Right renal cortex interstitium (tissue), 3 donors: ENCODE data around the gene RUNDC3A. TPM values are rescaled to one million over a fixed set of nuclear protein-coding genes. Genes with fewer than 3 reads are reported as not detected.
"Not testable (repeated sequence)": the region's sequence is repeated elsewhere in the genome, so short reads cannot be mapped to it uniquely, and the experiment has no call there.

Experiments
- DNase-seq, 3 donors: peaks; one replicate each; pipeline ENCODE4 v3.0.0-alpha.2; 2013; ENCODE audit warnings: low read depth in 3 of 3, low spot score in 2 of 3
- polyA plus RNA-seq, 3 donors: library from polyadenylated mRNA; unstranded; fragments of 120-200 nt; gene quantifications; one replicate each; pipeline ENCODE4 v1.2.1, GENCODE V29; 2013; ENCODE audit not compliant: insufficient read length in 3 of 3

Gene RUNDC3A
- polyA plus RNA-seq, 3 donors, result 1.2 to 2.3 (median 1.4) TPM

DNA sequence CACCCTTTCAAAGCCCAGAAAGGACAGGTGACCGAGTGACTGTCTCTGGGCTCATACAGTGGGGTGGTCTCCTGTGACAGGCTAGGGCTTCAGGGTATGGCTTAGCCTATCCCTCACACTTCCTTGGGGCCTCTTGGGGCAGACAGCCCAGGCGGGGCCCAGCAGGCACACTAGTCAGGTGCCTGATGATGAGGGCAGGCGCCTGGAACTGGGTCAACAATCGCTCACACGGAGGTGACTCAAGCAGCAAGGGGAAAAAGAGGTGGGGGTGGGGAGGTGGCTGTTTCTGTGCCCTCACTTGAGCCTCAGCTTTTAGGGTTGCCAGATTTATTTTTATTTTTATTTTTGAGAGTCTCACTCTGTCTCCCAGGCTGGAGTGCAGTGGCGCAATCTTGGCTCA, 30.3 kb downstream of the RUNDC3A start:
- no peak for DNase-seq

DNA sequence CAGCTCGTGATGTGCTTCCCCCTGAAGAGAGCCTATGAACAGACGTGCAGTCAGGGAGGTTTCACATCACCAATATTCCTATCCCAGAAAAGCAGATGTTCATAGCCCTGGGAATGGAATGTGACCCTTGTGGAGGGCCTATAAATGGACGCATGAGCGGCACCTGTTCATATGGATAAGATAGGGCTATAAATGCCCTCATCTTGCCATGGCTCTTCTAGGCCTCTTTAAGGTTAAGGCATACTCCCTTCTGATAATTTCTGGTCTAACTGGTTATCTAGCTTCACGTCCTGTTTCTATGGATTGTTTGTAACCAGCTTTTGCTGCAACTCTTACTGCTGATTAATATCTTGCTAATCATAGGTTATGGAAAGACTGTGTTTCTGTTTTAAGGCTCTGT, 32.2 kb downstream of the RUNDC3A start:
- not testable (repeated sequence) for DNase-seq

DNA sequence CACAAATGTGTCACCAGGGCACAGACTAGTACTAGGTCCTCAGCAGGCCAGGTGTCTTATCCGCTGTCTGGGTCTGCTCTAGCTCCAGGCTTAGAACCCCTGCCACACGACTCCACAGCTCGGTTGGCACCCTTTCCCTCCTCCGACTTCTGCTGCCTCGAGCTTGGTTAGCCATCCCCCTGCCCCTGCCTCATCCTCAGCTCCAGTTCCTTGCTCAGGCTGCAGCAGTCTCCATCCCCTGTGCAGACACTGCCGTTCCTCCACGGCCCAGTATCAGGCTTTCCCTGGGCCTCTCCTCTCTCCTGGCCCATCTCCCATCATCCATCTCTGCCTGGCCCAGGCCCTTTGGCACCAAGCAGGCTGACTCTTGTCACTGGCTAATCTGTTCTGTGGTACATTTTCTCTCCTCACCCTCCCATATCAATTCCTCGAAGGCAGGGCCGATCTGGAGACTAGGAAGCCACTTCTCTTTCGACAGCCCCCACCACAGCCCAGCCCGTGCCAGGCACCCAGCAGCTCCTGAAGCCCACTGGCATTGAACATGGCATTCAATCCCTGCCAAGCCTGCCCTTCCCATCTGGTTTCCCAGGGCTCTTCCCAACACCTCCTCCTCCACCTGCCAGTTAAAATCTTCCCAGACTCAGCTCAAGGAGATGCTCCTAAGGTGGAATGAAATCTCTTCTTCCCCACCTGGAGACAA, 35.3 kb downstream of the RUNDC3A start:
- DNase-seq, result no peak

DNA sequence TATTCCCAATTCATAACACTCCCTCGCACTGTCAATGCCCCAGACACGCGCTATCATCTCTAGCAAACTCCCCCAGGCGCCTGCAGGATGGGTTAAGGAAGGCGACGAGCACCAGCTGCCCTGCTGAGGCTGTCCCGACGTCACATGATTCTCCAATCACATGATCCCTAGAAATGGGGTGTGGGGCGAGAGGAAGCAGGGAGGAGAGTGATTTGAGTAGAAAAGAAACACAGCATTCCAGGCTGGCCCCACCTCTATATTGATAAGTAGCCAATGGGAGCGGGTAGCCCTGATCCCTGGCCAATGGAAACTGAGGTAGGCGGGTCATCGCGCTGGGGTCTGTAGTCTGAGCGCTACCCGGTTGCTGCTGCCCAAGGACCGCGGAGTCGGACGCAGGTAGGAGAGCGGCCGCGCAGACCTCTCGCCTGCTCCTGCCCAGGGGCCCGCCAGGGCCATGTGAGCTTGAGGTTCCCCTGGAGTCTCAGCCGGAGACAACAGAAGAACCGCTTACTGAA, 36.6 kb downstream of the RUNDC3A start, which contains the start of gene GRN:
GRN (plus strand) TSS at position 364 of the 515 bp plus-strand sequence. CDS start 3,863 bp downstream, outside the sequence.
- peak; percentile 96 to 99 (median 98) for DNase-seq

GRCh38 chr17:44345454-44346026, 37.1 kb downstream of the RUNDC3A start:
- DNase-seq, result no peak

- DNase-seq, result no peak
These were observed 37.9 kb downstream of the RUNDC3A start for GRCh38 chr17:44346064-44346844.

- not testable (repeated sequence) for DNase-seq
These were observed 39.0 kb downstream of the RUNDC3A start for GRCh38 chr17:44347206-44348055.

DNA sequence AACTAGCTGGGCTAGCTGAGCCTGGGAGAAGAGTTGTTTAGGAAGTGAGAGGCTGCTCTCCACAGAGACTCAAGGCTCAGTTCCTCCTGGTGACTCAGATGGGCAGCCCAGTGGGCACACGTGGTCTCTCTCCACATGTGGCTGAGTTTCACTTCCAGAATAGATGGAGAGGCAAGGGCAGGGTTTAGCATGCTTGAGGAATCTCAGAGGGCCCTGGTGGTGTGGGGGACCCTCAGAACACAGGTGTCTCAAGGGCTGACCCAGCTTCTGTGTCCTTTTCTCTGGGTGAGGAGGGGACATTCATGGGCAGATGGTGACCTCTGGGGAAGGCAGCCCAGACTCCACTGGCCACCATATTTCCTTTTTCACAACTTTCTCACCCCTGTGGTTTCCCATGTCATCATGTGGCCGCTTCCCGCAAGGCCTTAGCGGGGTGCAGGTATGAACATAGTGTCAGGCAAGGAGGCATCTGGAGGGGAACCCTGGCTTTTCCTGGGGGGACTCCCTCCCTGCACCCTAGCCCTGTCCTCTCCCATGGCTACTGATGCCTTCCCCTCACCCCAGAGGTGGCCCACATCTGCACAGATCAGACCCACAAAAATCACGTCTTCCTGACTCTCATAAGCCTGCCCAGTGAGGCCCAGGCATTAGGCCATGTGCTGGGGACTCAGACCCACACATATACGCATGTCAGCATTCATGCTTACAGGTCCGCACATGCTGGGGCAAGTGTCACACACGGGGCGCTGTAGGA, 40.0 kb downstream of the RUNDC3A start:
- DNase-seq, result no peak

DNA sequence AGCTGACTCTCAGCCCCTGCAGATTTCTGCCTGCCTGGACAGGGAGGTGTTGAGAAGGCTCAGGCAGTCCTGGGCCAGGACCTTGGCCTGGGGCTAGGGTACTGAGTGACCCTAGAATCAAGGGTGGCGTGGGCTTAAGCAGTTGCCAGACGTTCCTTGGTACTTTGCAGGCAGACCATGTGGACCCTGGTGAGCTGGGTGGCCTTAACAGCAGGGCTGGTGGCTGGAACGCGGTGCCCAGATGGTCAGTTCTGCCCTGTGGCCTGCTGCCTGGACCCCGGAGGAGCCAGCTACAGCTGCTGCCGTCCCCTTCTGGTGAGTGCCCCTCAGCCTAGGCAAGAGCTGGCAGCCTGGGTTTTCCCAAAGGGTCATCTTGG, 40.6 kb downstream of the RUNDC3A start:
- no peak for DNase-seq

DNA sequence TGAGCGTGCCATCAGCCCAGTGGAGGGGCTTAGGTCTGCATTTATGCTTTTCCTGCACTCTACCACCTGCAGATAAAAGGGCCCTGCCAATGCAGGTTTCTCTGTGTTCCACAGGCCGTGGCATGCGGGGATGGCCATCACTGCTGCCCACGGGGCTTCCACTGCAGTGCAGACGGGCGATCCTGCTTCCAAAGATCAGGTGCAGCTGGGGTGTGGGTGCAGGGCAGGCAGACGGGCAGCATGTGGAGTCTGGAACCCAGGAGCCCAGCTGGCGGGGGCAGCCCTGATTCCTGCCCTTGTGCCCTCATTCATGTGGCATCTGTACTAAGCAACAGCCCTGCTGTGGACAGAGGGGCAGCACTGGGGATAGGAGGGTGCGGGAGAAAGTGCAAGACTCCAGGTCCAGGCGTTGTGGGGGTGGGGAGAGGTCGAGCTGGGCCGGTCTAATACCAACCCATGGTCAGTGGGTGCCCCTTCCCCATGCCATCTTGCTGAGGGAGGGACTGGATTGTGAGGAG, 41.2 kb downstream of the RUNDC3A start:
- DNase-seq, result no peak

GRCh38 chr17:44350733-44351226, 42.4 kb downstream of the RUNDC3A start:
- DNase-seq, result no peak

GRCh38 chr17:44351464-44351863, 43.1 kb downstream of the RUNDC3A start:
- no peak for DNase-seq

- no peak for DNase-seq
These were observed 43.8 kb downstream of the RUNDC3A start for GRCh38 chr17:44351961-44352827.

DNA sequence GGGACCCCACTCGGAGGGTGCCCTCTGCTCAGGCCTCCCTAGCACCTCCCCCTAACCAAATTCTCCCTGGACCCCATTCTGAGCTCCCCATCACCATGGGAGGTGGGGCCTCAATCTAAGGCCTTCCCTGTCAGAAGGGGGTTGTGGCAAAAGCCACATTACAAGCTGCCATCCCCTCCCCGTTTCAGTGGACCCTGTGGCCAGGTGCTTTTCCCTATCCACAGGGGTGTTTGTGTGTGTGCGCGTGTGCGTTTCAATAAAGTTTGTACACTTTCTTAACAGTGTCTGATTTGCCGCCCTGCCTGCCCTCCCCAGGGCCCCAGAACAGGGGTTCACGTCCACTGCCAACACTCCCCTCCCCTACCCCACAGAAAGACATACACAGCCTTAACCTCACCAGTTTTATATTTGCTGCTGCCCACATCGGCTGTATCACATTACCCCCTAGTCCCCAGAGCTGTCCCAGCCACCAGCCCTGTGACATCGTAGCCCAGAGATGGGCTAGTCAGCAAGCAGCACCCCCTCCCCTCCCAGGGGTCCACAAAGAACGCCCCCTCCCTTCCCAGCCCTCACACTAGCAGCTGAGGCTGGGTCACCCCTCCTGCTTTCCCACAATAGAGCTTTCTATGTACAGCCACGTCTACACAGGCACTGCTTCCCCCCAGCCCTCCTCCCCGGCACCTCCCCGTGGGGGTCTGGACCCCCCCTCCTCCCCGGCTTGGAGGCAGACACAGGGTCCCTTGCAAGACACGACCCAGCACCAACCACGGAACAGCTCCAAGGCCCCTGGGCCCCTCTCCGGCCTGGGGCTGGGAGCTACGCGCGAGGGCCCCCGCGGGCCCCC, 44.6 kb downstream of the RUNDC3A start:
- no peak for DNase-seq

GRCh38 chr17:44353672-44354331, 45.4 kb downstream of the RUNDC3A start:
- DNase-seq, result no peak

DNA sequence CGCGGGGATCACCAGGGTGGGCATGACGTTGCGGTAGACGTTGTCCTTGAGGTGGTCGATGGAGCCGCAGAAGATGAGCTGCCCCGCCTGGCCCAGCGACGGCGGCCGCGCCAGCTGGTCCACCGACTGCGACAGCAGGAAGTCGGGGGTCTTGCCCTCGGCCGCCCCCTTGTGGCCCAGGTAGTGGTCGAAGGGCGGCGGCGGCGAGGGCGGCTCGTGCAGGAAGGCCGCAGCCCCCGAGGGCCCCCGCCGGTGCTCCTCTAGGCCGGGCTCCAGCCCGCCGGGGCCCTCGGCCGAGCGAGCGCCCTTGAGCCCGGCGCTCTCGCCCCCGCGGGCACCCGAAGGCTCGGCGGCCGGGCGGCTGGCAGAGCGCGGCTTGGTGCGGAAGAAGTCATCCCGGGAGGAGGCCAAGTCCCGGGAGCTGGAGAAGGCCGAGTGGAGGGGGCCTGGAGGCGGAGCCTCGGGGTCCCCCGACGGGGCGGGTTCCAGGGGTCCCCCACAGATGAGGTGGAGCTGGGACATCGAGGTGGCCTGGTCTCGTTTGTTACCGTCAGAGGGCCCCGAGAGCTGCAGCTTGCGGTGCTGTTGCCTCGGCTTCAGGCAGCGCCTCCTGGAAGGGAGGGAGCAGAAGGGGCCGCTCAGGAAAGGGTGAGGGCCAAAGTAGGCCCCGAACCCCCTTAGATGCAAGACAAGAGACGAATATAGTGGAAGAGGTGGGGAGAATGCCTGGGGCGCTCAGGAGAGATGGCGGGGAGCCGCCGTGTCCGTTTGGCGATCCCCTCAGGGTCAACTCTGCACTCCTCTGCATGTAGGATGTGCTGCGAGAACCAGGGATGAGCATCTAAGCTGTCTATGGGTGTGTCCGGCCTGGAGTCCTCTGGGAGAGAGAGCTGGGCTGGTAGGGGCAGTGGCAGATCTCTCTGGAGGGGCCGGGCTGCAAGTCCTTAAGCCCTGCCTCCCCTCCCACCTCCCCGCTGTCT, 46.5 kb downstream of the RUNDC3A start:
- no peak for DNase-seq
